Suprapubic skin (tissue), 4 donors: ENCODE measurements around the gene DRC7.

Experiments used
- CTCF ChIP-seq, 2 donors: fragments of 200-600 bp in 1 of 2; fragments of 450-650 bp in 1 of 2; sonication (generic) in 1 of 2; IDR thresholded peaks; one replicate each; pipeline ENCODE4 v1.5.1; 2016 to 2019; ENCODE audit warnings: antibody characterized with exemption in 2 of 2, mild to moderate bottlenecking in 1 of 2, moderate library complexity in 1 of 2
- EP300 ChIP-seq: sonication (generic); formaldehyde crosslinking; IDR thresholded peaks from one replicate; pipeline ENCODE4 v1.6.1; 2017; ENCODE audit warnings: antibody characterized with exemption
- POLR2A ChIP-seq, 2 donors: fragments of 450-650 bp; IDR thresholded peaks; one replicate each; pipeline ENCODE4 v1.6.1; 2017; ENCODE audit warnings: antibody characterized with exemption in 2 of 2, mild to moderate bottlenecking in 2 of 2, moderate library complexity in 2 of 2
- POLR2AphosphoS5 ChIP-seq, 3 donors: sonication (generic); formaldehyde crosslinking; IDR thresholded peaks; one replicate each; pipeline ENCODE4 v1.6.1; 2017; ENCODE audit warnings: antibody characterized with exemption in 3 of 3

- TF ChIP-seq POLR2AphosphoS5 (IDR thresholded peaks at IDR 0.05) (no peak), CTCF (IDR thresholded peaks at IDR 0.05) (no peak), POLR2A (IDR thresholded peaks at IDR 0.05) (no peak), EP300 (no peak)
These were observed at the start of gene DRC7 for GRCh38 chr16:57694725-57695679.
